SU-DHL-6 (cell line): ENCODE data around the gene SERINC2.

Experiments
- CTCF ChIP-seq: fragments of 200-600 bp; sonication (generic); IDR thresholded peaks from one replicate; pipeline ENCODE4 v1.5.1; 2017; ENCODE audit warnings: antibody characterized with exemption, mild to moderate bottlenecking, low read length, moderate library complexity; ENCODE audit not compliant: insufficient read depth, poor library complexity, severe bottlenecking
- EZH2phosphoT487 ChIP-seq: fragments of 200-600 bp; sonication (generic), shearing (Covaris generic); conservative IDR thresholded peaks from 2 replicates; pipeline ENCODE4 v1.6.1; 2018; ENCODE audit warnings: mild to moderate bottlenecking, antibody characterized with exemption, low read length, moderate library complexity, mixed read lengths

GRCh38 chr1:31393463-31393862, 19.6 kb upstream of the SERINC2 start:
- TF ChIP-seq CTCF (no peak), EZH2phosphoT487 (no peak)
